GM19238 (cell line): Measurements from ENCODE around the gene AUH.
"Not testable (repeated sequence)": the region's sequence is repeated elsewhere in the genome, so short reads cannot be mapped to it uniquely, and the experiment has no call there.

Experiments used
- DNase-seq: peaks from one replicate; pipeline ENCODE4 v3.0.0; 2011; ENCODE audit warnings: low spot score; ENCODE audit not compliant: insufficient read length

Gene AUH

DNA sequence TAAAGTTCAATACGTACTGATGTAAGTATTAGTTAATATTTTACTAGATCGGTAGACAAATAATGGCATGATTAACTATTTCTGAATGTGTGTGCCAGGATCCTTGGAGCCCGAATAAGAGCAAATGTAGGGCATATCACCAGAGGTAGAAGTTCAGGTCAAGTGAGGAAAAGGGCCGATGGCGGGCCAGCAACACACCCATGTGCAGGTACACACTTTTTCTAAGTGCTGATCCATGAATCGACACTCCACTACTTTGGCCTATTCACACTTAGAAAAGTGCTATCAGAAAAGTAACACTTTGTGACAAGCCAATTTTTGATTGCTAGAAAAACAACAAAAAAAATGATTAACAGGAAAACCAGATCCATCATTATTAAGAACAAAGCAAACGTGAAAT, 150.3 kb downstream of the AUH start:
- DNase-seq = no peak

DNA sequence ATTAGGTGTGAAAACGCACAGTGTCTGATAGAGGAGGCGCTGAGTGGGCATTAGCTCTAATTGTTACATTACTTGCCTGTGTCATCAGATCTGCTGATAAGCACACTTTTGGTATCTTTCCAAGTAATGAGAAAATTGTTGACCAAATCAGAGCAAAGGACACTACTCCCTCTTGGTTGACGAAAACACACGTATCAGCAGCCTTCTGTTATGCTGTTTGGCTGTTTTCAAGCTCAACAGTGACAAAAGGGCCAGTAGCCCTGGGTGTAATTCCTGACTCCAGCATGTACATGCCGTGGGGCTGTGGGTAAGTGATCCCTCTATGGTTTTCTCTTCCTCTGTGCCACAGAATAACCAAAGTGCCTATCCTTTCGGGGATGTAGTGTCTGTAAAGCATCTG, 151.4 kb downstream of the AUH start:
- DNase-seq = no peak

DNA sequence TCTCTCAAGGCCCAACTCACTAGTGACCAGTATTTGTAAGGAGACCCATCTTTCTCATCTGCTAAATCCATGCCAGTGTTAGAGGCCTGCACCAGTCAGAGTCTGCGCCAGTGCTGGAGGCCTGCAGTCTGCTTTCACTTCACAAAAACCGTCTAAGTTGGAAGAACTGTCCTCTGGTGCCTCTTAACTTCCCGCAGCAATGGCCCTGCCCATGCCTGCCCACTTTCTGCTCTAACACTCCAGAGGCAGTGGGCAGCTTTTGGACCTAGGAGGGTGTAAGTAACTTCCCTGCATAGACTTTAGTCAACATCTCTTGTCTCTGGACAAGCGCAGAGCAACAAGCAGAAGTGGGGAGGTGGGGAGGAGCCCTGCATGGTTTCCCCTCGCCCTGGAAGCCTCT, 152.9 kb downstream of the AUH start:
- DNase-seq = no peak

DNA sequence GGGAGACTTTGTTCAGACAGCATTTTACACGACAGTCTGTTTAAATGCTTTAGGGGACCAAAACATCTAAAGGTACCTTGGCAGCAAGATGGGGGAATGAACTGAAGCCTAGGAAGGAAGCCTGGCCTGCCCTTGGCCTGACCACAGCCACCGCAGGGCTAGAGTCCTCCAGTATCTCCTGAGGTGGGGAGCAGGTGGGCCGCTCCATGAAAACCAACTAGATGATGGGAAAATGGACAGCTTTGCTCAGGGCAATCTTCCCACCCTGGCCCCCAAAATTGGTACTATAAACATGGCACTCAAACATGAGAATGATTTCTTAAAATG, 153.3 kb downstream of the AUH start:
- DNase-seq = no peak

DNA sequence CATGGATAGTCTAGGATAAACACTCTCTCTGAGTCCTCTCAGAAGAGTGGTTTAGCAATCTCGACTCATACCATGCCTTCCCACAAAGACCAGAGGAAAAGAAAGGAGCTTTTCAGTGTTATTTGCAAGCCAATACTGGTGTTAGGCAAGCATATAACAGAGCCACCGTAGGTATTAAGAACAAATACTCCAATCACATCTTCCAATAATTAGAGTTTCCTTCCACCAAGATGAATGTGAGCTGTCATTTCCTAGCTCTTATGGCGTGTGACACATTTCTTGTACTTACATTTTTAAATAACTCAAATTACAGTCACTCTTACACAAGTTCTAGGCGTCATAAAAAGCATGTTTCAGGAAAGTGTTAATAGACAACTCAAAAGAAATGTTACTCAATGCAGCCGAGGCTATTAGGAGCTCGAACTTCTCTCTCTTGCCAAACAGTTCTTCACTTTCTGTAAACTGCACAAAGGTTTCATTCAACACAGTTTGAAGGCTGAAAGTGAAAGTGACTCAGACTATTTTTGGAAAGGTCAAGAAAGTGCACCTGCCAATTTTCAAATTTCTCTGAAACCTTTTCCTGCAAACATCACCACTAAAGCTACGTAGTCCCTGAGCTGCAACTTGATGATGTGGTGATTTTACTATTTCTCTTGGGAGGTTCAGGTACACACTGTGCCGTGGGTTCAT, 153.8 kb downstream of the AUH start:
- no peak for DNase-seq

DNA sequence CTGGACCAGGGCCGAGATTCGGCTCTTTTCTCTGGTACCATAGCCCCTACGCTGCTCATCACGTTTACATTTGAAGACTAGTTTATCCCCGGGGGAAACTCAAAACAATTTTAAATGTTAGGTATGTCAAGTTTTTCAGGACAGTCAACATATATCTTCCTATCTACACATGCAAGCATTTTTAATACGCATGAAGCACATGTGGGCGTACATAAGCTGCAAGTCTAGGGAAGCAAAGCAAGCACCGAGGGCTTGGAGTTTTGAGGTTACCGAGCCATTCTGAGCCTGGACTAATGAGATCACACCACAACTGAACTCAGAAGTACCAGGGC, 154.4 kb downstream of the AUH start:
- no peak for DNase-seq

DNA sequence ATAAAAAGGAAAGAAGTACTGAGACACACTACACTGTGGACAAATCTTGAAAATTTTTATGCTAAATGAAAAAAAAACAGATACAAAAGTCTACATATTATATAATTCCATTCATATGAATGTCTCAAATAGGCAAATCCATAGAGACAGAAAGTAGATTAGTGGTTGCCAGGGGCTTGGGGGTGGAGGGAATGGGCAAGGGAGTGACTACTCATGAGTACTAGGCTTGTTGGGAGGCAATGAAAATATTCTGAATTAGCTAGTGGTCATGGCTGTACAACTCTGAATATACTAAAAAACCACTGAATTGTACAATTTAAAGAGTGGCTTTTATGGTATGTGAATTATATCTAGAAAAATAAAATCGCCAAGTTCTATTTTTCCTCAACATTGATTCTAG, 154.9 kb downstream of the AUH start:
- DNase-seq = no peak

DNA sequence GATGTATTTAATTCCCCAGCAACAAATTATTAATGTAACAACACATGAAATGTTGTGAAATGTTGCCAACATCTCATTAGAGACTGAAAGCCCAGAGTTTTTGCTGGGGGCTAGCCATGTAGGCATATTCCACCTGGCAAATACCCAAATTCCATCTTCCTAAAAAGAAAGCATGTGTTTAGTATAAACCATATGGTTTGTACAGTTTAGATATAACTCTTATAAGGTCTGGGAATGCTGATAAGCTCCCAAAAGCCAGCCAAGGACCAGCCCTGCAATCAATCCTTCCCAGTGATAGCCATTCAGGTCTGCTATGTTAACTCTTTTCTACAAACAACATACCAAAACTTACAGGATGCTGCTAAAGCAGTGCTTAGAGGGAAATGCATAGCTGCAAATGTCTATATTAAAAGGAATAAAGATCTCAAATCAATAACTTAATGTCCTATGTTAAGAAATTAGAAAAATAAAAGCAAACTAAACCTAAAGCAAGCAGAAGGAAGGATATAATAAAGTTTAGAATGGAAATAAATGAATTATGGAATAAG, 158.9 kb downstream of the AUH start:
- DNase-seq = no peak

DNA sequence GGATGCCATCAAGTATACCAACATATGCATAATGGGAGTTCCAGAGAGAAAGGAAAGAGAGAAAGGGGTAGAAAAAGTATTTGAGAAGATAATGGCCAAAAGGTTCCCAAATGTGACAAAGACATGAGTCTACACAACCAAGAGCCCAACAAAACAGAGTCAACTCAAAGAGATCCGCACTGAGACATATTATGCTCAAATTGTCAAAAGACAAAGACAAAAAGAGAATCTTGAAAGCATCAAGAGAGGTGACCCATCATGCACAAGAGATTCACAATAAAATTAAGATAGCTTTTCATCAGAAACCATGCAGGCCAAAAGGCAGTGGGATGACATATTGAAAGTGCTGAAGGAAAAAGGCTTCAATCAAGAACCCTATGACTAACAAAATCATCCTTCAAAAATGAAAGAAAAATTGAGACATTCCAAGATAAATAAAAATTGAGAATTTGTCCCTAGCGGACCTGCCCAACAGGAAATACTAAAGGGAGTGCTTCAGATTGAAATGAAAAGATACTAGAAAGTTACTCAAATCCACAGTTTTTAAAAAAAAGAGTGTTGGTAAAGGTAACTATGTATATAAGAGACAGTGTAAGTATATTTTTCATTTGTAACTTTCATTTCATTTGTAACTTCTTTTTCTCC, 160.9 kb downstream of the AUH start:
- DNase-seq = no peak

DNA sequence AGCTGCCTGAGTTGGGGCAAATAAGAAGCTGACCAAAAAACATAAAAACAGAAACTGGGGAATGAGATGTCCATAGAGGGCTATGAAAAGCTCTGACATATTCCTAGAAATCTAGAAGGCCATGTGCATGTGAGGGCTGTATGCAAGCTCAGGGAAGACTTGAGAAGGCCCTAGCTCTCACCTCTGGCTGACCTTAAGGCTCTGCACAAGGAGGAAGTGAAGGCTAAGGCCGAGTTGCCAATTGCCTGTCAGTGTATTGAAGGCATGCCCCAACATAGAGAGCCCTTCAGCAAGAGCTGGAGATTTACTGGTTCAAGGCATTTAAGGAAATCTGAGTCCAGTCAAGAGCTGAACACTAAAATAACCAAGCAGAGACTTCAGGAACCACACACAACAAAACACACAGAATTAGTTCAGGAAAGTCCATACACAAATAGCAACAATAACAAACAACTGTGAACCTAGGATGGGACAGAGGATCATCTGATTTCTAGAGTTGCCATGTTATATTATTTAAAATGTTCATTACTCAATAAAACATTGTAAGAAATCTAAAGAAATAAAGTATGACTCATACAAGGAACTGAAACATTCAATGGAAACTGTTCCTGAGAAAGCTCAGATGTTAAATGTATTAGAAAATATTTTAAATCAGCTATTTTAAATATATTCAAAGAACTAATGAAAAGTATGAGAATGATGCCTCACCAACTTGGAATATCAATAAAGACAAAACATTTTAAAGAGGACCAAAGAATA, 161.8 kb downstream of the AUH start:
- DNase-seq = no peak

DNA sequence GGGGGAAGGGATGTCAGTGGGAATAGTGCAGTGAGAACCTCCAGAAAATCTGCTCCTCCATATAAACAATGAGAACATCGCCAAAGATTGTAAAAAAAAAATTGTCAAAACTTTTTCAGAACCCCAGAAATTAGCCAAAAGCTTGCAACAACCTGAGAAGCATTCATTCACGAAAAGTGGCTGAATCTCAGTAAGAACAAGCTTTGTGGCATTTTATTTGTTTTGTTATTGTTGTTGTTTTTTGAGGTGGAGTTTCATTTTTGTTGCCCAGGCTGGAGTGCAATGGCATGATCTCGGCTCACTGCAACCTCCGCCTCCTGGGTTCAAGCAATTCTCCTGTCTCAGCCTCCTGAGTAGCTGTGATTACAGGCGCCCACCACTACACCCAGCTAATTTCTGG, 162.8 kb downstream of the AUH start:
- not testable (repeated sequence) for DNase-seq

DNA sequence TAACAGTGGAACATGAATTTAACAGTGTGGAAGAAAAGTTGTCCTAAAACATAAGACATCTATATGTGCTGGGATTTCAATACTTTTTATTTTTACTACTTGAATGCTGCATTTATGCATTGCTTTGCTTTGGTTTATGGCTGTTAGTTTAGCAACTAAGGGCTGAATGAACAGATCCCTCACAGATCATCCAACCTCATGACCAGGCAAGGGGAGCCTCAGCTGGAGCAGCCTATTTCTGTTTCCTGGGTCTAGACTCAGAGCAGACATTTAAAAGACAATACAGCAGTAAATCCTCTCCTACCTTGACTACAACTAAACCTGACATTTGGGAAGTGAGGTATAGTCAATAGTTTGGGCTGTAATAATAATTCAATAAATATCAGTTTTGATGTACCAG, 163.3 kb downstream of the AUH start:
- no peak for DNase-seq

DNA sequence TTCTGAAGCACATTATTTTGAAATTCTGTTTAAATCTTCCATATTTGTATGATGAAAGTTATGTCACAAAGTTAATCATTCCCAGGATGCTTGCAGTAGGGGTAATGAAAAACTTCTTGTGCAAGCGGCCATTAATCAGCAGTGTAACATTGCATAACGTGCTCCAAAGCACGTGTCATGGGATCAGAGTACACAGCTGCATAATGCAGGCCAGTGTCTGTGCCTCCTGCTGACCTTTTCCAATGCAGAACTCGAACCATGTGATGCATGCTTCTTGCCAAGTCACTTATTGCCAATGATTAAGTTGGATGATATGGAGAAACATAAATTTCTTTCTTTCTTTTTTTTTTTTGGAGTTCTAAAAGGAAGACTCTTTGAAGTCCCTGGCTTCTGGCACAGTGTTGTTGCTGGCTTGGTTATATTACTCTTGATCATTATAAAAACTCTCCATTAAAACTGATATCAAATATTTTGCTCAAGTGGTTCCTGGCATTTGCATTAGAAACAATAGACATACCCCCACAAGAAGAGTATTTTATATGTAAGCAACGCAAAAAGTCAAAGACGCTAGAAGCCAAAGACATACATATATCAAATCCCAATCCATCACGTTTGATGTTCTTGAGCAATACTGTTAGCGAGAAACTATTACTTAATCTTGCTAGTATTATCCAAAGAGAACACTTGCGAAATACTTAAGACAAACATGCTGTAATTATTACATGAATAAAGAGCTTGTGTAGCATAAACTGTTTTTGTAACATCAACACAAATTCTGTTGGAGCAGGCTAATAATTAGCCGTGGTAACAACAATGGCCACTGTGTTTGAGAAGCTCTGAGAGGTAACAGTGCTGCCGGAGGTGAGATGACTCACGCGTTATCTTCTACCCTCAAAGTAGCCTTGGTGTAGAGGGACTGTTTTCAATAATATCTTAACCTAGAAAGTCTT, 164.2 kb downstream of the AUH start:
- no peak for DNase-seq

DNA sequence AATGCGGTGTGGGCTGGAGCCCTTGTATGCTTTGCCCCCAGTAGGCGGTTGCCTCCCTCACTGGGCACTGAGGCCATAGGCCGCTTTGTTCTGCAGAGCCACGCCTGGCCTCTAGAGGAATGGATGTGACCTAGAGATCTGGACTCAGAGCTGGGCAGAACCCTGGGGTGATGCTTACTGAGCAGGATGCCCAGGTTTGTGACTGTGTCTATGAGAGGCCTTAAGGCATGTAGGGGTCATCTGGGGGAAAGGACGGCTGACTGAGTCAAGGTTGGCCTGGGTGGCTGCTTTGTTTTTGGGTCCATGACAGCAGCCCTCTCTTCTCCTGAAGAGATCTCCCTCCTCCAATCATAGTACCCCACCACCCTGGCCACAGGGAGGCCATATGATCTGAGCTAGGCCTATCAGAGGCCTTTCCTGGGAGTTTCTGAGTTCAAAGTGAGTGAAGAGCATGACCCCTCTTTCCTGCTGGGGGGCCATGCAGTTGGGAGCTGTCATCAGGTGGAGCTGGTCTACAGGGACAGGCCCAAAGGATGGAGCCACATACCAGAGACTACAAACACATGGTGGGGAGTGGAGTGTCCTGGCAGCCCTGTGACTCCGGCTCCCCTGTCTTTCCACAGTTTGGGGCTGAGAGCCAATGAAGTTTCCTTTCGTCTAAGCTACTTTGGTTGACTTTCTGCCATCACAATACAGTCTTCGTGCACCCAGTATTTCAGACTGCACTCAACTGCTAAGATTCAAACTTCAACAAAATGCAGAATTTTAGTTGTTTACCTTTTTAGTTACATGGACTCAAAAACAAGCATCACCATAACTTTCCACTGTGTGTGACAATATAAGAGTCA, 165.4 kb downstream of the AUH start:
- no peak for DNase-seq

DNA sequence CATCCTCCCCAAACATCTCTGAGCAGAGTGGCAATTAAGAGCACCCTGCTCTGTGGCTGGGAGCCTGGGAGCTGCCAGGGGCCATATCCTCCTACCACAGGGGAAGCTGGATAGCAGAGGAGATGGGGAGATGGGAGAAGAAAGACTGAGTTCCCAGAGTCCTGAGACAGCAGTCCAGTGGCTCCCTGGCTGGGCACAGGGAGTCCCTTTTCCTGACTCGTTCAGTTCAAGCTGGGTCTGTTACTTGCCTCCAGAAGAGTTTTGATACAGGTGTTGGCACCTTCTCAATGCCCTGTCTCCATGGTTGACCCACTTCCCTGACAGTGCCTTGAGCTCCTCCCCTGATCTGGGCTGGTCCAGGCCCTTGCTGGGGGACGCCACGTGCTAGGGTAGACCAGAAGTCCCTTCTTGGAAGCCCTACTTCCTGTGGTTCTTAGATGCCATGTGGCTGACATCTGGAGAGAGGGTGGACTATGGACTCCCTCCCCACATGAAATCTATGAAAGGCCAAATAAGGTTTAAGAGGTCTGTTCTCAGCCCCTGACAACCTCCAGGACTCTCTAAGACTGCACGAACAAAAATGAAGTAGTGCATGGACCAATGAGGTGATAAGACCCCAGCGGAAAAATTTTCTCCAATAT, 166.2 kb downstream of the AUH start:
- DNase-seq = no peak

DNA sequence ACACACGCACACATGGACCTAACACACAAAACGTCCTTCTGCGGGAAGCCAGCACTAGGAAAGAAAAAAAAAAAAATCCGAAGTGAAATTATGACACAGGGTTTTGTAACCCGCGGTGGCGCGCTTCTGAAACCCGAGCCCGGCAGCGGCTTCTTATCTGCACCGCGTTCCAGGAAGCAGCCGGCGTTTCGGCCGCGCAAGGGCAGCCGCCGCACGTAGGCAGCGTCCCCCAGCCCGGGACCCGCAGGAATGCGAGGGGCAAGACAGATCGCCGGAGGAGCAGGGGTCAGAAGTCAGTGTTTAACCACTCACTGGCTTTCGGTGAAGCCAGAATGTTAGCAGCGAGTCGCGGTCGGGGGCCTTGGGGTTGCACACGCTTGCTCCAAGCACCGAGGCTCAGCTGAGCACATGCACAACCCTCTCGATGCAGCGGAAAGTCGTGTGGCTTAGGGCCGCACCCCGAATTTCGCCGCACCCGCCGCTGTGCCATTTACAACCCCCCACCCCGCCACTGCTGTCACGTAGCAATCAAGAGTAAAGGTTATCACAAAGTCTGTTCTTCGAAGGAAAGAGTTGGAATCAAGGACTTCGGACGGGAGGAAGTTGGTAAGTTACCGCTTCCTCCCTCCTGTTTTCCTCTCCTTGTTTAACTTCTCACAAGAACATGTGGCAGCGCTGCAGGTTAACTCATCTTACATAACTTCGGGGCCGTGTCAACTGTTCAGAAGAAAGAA, 167.9 kb downstream of the AUH start:
- no peak for DNase-seq

DNA sequence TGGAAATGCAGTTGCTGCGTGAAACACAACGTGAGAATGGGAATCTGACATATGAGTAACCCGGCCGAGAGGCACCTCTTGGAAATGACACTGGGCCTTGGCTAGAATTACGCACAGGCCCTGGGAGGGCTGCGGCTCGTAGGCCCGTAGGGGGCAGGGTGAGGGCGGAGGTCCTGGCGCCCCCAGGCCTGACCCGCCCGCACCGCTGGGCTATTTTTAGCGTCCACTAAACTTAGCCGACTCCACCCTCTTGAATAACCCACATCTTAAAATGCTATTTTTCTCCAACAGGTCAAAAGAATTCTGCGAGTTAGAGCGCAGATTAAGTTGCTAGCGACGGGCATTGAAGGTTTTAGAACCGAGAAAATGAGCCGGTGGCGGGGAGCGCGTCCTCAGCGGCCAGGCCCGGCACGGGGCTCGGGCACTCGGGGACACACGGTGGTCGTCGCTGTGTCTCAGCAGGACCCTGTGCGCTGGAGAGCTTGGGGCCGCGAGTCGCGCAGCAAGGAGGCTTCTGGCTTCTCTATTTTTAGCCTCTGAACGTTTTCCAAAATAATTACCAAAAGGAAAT, 168.5 kb downstream of the AUH start:
- no peak for DNase-seq

DNA sequence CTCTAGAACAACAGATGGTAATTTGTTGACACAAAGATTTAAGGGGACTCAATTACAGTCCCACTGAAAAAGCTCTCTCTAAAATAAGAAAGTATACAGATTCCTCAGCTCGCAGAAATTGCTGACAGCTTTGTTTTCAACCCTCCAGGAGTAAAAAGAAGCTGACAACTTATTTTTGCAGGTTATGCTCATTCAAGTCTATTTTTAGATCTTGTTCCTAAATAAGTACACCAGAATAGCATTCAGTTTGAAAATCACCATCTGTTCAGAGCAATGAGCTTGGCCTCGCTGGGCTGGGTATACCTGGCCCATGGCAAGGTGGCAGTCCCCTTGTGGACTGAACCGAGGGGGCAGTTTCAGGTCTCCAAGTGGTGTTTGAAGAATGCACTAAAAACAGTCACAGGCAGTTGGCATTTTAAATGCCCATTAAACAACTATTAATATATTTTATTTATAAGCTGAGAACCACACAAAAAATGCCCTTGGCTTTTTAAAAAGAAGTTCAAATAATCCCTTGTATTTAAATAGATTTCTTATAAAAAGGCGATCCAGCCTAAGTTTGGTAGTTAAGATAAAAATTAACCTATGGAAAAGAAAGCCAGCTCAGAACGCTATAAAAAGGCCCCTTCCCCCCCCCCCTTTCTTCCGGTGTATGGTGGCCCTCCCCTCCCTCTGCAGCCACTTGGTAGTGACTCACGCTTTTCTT, 169.2 kb downstream of the AUH start:
- DNase-seq = no peak
